Brain microvascular endothelial cell (primary cell): ENCODE measurements around the gene CUX1.

Experiments used
- DNase-seq: peaks from one replicate; pipeline ENCODE4 v3.0.0-alpha.2; 2020
- H3K27ac ChIP-seq: fragments of 250-450 bp; sonication (Bioruptor Pico); 2 replicates; pipeline ENCODE4 v1.5.1; 2020; ENCODE audit warnings: mild to moderate bottlenecking, moderate library complexity
- H3K27me3 ChIP-seq: fragments of 250-450 bp; sonication (Bioruptor Pico); replicated peaks from 2 replicates; pipeline ENCODE4 v1.5.1; 2020; ENCODE audit warnings: mild to moderate bottlenecking
- H3K36me3 ChIP-seq: fragments of 250-450 bp; sonication (Bioruptor Pico); replicated peaks from 2 replicates; pipeline ENCODE4 v1.5.1; 2020; ENCODE audit warnings: mild to moderate bottlenecking
- H3K4me3 ChIP-seq: 2 replicates; pipeline ENCODE4 v1.5.1; 2011; ENCODE audit warnings: low read depth, mild to moderate bottlenecking, control low read depth, low read length, moderate library complexity
- in situ Hi-C: cut with HindIII; loops from 2 replicates; pipeline ENCODE4 v1.10.0; 2017; ENCODE audit warnings: low sequenced_read_pairs, low pct_ligation_motif_present
- TF ChIP-seq, protein P1 (sequence below): IDR thresholded peaks from 2 replicates; pipeline ENCODE4 v1.5.1; 2011; ENCODE audit warnings: low read depth, mild to moderate bottlenecking, moderate library complexity, low read length, control low read depth, inconsistent platforms; ENCODE audit errors: missing control alignments

Gene CUX1

GRCh38 chr7:101953248-101953819, 135.9 kb downstream of the CUX1 start:
- DNase-seq: peak; percentile 68
- Histone ChIP-seq H3K36me3 (no peaks in the 10 kb centered on the region), H3K4me3 (peak overlapping the region; percentile 22), H3K27ac (peak overlapping the region; percentile 92), H3K27me3 (no peaks in the 10 kb centered on the region)
- TF ChIP-seq, protein P1, sequence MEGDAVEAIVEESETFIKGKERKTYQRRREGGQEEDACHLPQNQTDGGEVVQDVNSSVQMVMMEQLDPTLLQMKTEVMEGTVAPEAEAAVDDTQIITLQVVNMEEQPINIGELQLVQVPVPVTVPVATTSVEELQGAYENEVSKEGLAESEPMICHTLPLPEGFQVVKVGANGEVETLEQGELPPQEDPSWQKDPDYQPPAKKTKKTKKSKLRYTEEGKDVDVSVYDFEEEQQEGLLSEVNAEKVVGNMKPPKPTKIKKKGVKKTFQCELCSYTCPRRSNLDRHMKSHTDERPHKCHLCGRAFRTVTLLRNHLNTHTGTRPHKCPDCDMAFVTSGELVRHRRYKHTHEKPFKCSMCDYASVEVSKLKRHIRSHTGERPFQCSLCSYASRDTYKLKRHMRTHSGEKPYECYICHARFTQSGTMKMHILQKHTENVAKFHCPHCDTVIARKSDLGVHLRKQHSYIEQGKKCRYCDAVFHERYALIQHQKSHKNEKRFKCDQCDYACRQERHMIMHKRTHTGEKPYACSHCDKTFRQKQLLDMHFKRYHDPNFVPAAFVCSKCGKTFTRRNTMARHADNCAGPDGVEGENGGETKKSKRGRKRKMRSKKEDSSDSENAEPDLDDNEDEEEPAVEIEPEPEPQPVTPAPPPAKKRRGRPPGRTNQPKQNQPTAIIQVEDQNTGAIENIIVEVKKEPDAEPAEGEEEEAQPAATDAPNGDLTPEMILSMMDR: no peak
- in situ Hi-C loops: no loop called here

- no peak for DNase-seq
These were observed 137.1 kb downstream of the CUX1 start for GRCh38 chr7:101954499-101954898.

GRCh38 chr7:101956130-101956529, 138.7 kb downstream of the CUX1 start:
- TF ChIP-seq, protein P1: no peak
- no peaks in the 10 kb centered on the region for H3K36me3 ChIP-seq
- H3K4me3 ChIP-seq: no peak overlapping the region
- no peaks in the 10 kb centered on the region for H3K27me3 ChIP-seq
- no peak for DNase-seq
- H3K27ac ChIP-seq: no peak overlapping the region
- in situ Hi-C loops: no loop called here

More at GRCh38 chr7:101954499-101954898, 137.1 kb downstream of the CUX1 start:
- Histone ChIP-seq H3K27ac (no peak overlapping the region), H3K4me3 (no peak overlapping the region), H3K27me3 (no peaks in the 10 kb centered on the region), H3K36me3 (no peaks in the 10 kb centered on the region)
- in situ Hi-C loops: no loop called here
- TF ChIP-seq, protein P1: no peak

- H3K4me3 ChIP-seq: no peak overlapping the region
- no peaks in the 10 kb centered on the region for H3K36me3 ChIP-seq
- in situ Hi-C loops: no loop called here
- H3K27ac ChIP-seq: no peak overlapping the region
- TF ChIP-seq, protein P1: no peak
- H3K27me3 ChIP-seq: no peaks in the 10 kb centered on the region
- no peak for DNase-seq
These were observed 140.5 kb downstream of the CUX1 start for GRCh38 chr7:101957744-101958525.

DNA sequence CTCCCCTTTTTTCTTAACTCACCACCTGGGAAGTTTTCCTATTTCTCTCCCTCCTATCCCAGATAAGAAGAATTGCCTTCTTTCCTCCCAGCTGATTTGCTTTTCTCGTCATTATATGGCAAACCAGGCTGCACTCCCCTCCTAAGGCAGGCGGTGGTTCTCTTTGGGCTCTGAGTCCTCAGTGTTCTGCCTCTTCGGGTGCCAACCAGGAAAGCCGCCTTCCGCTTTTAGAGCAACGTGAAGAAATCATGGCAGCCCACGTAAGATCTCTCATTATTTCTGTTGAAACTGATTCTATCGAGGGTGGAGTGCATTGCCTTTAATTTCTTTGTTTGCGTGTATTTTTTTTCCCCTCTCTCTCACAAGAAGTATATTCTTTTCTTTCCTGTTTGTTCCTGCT, 141.9 kb downstream of the CUX1 start:
- Histone ChIP-seq H3K27ac (no peak overlapping the region), H3K36me3 (no peaks in the 10 kb centered on the region), H3K4me3 (no peak overlapping the region), H3K27me3 (no peaks in the 10 kb centered on the region)
- TF ChIP-seq, protein P1: no peak
- in situ Hi-C loops: no loop called here
- no peak for DNase-seq
